NB4 (cell line): ENCODE results near the gene NTPCR.

Source experiments
- DNase-seq: peaks from one replicate; pipeline ENCODE4 v3.0.0; 2010; ENCODE audit warnings: low read depth
- H3K4me3 ChIP-seq: one replicate; pipeline ENCODE4 v1.5.1; 2011; ENCODE audit warnings: mild to moderate bottlenecking, low read depth, low read length, moderate library complexity
- CTCF ChIP-seq: IDR thresholded peaks from one replicate; pipeline ENCODE4 v1.5.1; 2012; ENCODE audit warnings: low read depth, low read length
- MAX ChIP-seq: IDR thresholded peaks from 2 replicates; pipeline ENCODE4 v1.6.1; 2011; ENCODE audit warnings: low read depth, low read length
- MYC ChIP-seq: IDR thresholded peaks from 2 replicates; pipeline ENCODE4 v1.6.1; 2011; ENCODE audit warnings: low read depth, low read length
- POLR2A ChIP-seq: IDR thresholded peaks from 2 replicates; pipeline ENCODE4 v1.6.1; 2011; ENCODE audit warnings: mild to moderate bottlenecking; ENCODE audit not compliant: insufficient read length; ENCODE audit errors: extremely low read depth

Gene NTPCR

GRCh38 chr1:232950197-232951176 is at the start of gene NTPCR:
NTPCR (plus strand) TSS chr1:232950611; CDS start chr1:232950711, 100 bp downstream.
- DNase-seq = peak; percentile 92
- TF ChIP-seq POLR2A = peak; percentile 76
- peak; percentile 48 for TF ChIP-seq MAX
- no peak for TF ChIP-seq CTCF
- TF ChIP-seq MYC = peak; percentile 70
- H3K4me3 ChIP-seq = peak within 1 kb of the TSS; percentile 93

- no peak for DNase-seq
- TF ChIP-seq POLR2A (no peak), CTCF (no peak), MYC (no peak), MAX (no peak)
Observed at GRCh38 chr1:232900818-232901217, 49.6 kb upstream of the NTPCR start.

GRCh38 chr1:232901255-232901654 is 49.2 kb upstream of the NTPCR start:
- DNase-seq = no peak
- no peak for TF ChIP-seq MYC
- no peak for TF ChIP-seq CTCF
- no peak for TF ChIP-seq MAX
- TF ChIP-seq POLR2A = no peak
- no peak overlapping the region for H3K4me3 ChIP-seq

More at GRCh38 chr1:232900818-232901217, 49.6 kb upstream of the NTPCR start:
- no peak overlapping the region for H3K4me3 ChIP-seq

GRCh38 chr1:232902774-232903350 is 47.5 kb upstream of the NTPCR start:
- no peak for DNase-seq
- no peak overlapping the region for H3K4me3 ChIP-seq
- TF ChIP-seq POLR2A = no peak
- TF ChIP-seq CTCF = no peak
- TF ChIP-seq MYC = no peak
- TF ChIP-seq MAX = no peak

GRCh38 chr1:232904131-232904530 is 46.3 kb upstream of the NTPCR start:
- no peak for TF ChIP-seq MYC
- no peak for TF ChIP-seq CTCF
- TF ChIP-seq POLR2A = no peak
- TF ChIP-seq MAX = no peak
- DNase-seq = no peak
- no peak overlapping the region for H3K4me3 ChIP-seq
